Right atrium auricular region (tissue), 2 donors: ENCODE measurements around the gene SPIN1. TPM values are rescaled to one million over a fixed set of nuclear protein-coding genes. Genes with fewer than 3 reads are reported as not detected.
"Not testable (repeated sequence)": the region's sequence is repeated elsewhere in the genome, so short reads cannot be mapped to it uniquely, and the experiment has no call there.

Source experiments
- DNase-seq: peaks from one replicate; pipeline ENCODE4 v3.0.0-alpha.2; 2019; ENCODE audit warnings: low spot score
- H3K27ac ChIP-seq, 2 donors: fragments of 200-600 bp; sonication (generic); 1 replicate in 1 of 2; 2 replicates in 1 of 2; pipeline ENCODE4 v1.5.1; 2016 to 2019
- H3K27me3 ChIP-seq, 2 donors: fragments of 200-600 bp; sonication (generic); one replicate each; pipeline versions ENCODE4 v1.5.1 to v1.6.0; 2017 to 2019
- H3K36me3 ChIP-seq: fragments of 200-600 bp; sonication (generic); one replicate; pipeline ENCODE4 v1.5.1; 2016
- H3K4me1 ChIP-seq, 2 donors: fragments of 200-600 bp; sonication (generic); one replicate each; pipeline versions ENCODE4 v1.5.1 to v1.6.0; 2017 to 2019
- H3K4me3 ChIP-seq, 2 donors: fragments of 200-600 bp; sonication (generic); 1 replicate in 1 of 2; 2 replicates in 1 of 2; pipeline ENCODE4 v1.5.1; 2017 to 2019; ENCODE audit warnings: mild to moderate bottlenecking in 1 of 2, moderate library complexity in 1 of 2
- H3K9me3 ChIP-seq, 2 donors: fragments of 200-600 bp; sonication (generic); one replicate each; pipeline ENCODE4 v1.5.1; 2019
- total RNA-seq, 2 donors: library from RNA; depleted of rRNA; stranded (reverse); fragments of >200 nt; gene quantifications; one replicate each; pipeline ENCODE4 v1.1.0, GENCODE V29; 2016
- TF ChIP-seq, protein P1 (sequence below), 2 donors: fragments of 200-600 bp; sonication (generic); IDR thresholded peaks; one replicate each; pipeline ENCODE4 v1.5.1; 2019; ENCODE audit warnings: antibody characterized with exemption in 2 of 2

SPIN1 gene
- 10 to 100 TPM; 48.9 to 55.4 TPM for total RNA-seq

DNA sequence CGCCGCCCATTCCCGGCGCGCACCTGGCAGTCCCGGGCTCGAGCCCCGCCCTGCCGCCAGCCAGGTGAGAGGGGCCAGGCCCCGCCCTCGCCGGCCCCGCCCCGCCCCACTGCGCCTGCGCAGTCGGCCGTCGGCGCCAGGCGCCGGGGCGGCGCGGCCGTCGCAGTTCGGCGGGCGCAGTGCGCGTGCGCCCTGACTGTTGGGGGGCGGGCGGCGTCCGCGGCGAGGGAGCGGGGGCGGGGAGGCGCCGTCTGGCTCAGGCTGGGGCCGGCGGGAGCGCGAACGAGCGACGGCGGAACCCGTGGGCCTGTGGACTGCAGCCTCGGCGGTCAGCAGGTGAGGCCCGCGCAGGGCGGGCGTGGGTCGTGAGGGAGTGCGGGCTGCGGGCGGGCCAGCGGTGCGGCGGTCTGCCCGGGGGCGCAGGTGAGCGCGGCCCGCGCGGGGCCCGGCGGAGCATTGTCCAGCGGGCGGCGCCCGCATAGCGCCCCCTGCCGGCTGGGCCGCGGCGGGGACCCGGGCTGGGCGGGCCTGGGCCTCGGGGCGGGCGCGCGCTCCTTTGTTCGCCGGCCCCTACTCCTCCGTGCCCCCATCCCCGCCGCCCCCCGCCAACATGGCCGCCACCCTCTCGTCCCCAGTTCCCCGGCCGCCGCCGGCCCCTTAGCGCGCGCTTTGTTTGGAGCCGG lies at the start of gene SPIN1:
TSS of gene SPIN1 (plus strand) at position 242 of the 683 bp plus-strand sequence. CDS start 38,096 bp downstream, outside the sequence.
- TF ChIP-seq, protein P1, sequence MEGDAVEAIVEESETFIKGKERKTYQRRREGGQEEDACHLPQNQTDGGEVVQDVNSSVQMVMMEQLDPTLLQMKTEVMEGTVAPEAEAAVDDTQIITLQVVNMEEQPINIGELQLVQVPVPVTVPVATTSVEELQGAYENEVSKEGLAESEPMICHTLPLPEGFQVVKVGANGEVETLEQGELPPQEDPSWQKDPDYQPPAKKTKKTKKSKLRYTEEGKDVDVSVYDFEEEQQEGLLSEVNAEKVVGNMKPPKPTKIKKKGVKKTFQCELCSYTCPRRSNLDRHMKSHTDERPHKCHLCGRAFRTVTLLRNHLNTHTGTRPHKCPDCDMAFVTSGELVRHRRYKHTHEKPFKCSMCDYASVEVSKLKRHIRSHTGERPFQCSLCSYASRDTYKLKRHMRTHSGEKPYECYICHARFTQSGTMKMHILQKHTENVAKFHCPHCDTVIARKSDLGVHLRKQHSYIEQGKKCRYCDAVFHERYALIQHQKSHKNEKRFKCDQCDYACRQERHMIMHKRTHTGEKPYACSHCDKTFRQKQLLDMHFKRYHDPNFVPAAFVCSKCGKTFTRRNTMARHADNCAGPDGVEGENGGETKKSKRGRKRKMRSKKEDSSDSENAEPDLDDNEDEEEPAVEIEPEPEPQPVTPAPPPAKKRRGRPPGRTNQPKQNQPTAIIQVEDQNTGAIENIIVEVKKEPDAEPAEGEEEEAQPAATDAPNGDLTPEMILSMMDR (IDR thresholded peaks at IDR 0.05), result peak; percentile 44 to 59

DNA sequence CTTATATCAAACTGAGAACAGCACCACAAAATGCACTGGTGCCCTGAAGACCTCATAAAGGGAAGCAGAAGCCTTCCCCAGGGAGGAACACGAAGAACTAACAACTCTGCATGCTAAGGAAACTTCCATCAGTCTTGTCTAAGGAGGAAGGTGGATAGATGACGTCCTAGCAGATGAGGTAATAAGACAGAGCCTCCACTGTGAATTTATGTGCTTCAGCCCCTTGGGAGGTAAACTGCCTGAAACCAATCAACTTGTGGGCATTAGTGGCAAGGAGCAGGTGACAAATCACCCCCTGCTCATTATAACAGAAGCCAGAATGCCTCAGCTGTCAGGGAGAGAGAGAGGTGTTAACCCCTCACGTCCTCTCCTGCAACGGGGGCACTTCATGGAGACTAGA lies 48.9 kb upstream of the SPIN1 start:
- Histone ChIP-seq H3K9me3 (no peaks in the 10 kb centered on the region), H3K27me3 (no peaks in the 10 kb centered on the region), H3K4me3 (no peak overlapping the region), H3K36me3 (no peaks in the 10 kb centered on the region), H3K27ac (no peak overlapping the region), H3K4me1 (no peaks in the 10 kb centered on the region)
- TF ChIP-seq, protein P1 (IDR thresholded peaks at IDR 0.05), result no peak
- DNase-seq, result no peak

More for the DNA sequence above, at the start of gene SPIN1:
- peak within 1 kb of the TSS; percentile 82 to 90 for H3K27ac ChIP-seq
- no peaks in the 10 kb centered on the region for H3K36me3 ChIP-seq
- peaks cover 0 to 25% of the 10 kb centered on the region in 2 donors for H3K4me1 ChIP-seq
- DNase-seq, result no peak
- H3K9me3 ChIP-seq, result no peaks in the 10 kb centered on the region
- H3K4me3 ChIP-seq, result peak within 1 kb of the TSS; percentile 70 to 86
- no peaks in the 10 kb centered on the region for H3K27me3 ChIP-seq

DNA sequence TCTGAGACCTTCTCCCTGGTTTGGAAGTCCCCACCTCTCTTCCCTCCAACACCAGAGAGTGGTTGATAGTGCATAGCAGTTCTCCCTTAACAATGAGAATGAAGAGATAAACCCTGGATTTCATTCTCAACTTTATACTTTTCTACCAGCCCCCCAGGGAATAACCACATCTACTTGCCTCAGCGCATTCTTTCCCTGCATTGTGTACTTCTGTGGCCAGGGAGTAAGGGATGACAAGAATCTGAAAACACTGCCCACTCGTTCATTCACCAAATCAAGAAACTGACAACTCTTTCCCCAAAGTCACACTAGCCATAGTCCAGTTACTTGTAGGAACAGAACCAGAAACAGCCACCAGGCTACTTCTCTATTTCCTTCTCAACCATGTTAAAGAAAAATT lies 46.0 kb upstream of the SPIN1 start:
- Histone ChIP-seq H3K4me3 (no peak overlapping the region), H3K27me3 (no peaks in the 10 kb centered on the region), H3K4me1 (no peaks in the 10 kb centered on the region), H3K9me3 (no peaks in the 10 kb centered on the region), H3K27ac (no peak overlapping the region), H3K36me3 (no peaks in the 10 kb centered on the region)
- DNase-seq, result no peak
- TF ChIP-seq, protein P1 (IDR thresholded peaks at IDR 0.05), result no peak

DNA sequence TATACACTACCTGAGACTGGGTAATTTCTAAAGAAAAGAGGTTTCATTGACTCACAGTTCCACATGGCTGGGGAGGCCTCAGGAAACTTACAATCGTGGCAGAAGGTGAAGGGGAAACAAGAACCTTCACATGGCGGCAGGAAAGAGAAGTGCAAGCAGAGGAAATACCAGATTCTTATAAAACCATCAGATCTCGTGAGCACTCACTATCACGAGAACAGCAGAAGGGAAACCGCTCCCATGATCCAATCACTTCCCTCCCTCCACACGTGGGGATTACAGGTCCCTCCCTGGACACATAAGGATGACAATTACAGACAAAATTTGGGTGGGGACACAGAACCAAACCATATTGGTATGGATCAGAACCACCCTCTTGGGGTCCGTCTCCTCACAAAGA lies 44.2 kb upstream of the SPIN1 start:
- DNase-seq, result no peak
- H3K36me3 ChIP-seq, result no peaks in the 10 kb centered on the region
- H3K27ac ChIP-seq, result no peak overlapping the region
- no peaks in the 10 kb centered on the region for H3K27me3 ChIP-seq
- TF ChIP-seq, protein P1 (IDR thresholded peaks at IDR 0.05), result no peak
- no peaks in the 10 kb centered on the region for H3K4me1 ChIP-seq
- no peak overlapping the region for H3K4me3 ChIP-seq
- H3K9me3 ChIP-seq, result no peaks in the 10 kb centered on the region

DNA sequence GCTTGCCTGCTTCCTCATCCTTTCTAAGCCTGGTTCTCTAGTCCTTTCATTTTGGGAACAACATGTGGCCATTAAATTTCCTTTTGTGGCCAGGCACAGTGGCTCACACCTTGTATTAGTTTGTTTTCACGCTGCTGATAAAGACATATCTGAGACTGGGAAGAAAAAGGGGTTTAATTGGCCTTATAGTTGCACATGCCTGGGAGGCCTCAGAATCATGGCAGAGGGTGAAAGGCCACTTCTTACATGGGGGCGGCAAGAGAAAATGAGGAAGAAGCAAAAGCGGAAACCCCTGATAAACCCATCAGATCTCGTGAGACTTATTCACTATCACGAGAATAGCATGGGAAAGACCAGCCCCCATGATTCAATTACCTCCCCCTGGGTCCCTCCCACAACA lies 37.9 kb upstream of the SPIN1 start:
- DNase-seq, result not testable (repeated sequence)

DNA sequence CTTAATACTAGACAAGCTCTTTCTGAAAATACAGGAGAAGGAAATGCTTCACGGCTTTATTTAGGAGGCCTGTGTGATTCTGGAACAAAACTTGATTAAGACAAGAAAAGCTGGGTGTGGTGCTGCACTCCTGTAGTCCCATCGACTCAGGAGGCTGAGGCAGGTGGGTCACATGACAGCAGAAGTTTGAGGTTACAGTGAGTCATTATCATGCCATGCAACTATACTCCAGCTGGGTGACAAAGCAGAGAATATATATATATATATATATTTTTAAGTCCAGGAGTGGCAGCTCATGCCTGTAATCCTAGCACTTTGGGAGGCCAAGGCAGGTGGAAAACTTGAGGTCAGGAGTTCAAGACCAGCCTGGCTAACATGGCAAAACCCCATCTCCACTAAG lies 33.1 kb upstream of the SPIN1 start:
- Histone ChIP-seq H3K9me3 (peaks cover 0 to 8% of the 10 kb centered on the region in 2 donors), H3K27me3 (no peaks in the 10 kb centered on the region), H3K4me1 (no peaks in the 10 kb centered on the region), H3K36me3 (no peaks in the 10 kb centered on the region), H3K4me3 (no peak overlapping the region), H3K27ac (no peak overlapping the region)
- no peak for DNase-seq
- TF ChIP-seq, protein P1 (IDR thresholded peaks at IDR 0.05), result no peak

More for the DNA sequence above, 37.9 kb upstream of the SPIN1 start:
- H3K4me3 ChIP-seq, H3K36me3 ChIP-seq, H3K4me1 ChIP-seq, H3K27me3 ChIP-seq, H3K27ac ChIP-seq, H3K9me3 ChIP-seq: not testable (repeated sequence)

DNA sequence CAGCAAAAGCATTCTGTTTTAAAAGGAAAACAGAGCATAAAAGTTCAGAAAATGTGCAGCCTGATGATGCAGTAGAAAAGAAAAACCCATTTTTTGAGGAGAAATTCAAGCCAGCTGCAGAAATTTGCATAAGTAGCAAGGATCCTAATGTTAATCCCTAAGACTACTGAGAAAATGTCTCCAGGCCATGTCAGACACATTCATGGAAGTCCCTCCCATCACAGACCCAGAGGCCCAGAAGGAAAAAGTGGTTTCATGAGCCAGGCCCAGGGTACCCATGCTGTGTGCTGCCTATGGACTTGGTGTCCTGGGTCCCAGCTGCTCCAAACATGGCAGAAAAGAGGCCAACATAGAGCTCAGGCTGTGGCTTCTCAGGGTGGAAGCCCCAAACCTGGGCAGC lies 31.0 kb upstream of the SPIN1 start:
- H3K4me3 ChIP-seq, H3K27me3 ChIP-seq: not testable (repeated sequence)

More for the DNA sequence above, 31.0 kb upstream of the SPIN1 start:
- not testable (repeated sequence) for H3K36me3 ChIP-seq, DNase-seq, H3K27ac ChIP-seq, H3K4me1 ChIP-seq, H3K9me3 ChIP-seq
